Right ventricle myocardium superior (tissue), 1 donor: ENCODE measurements around the gene PPP1R17. TPM values are rescaled to one million over a fixed set of nuclear protein-coding genes. Genes with fewer than 3 reads are reported as not detected.
A peak's percentile ranks its signal among the peaks of the same experiment; 100 is the strongest.

ENCODE experiments used
- ATAC-seq: fragments of 200-7000 bp; cut with Tn5 transposase; one replicate; pipeline ENCODE4 v1.9.1; 2020; ENCODE audit warnings: mild to moderate bottlenecking; ENCODE audit not compliant: poor library complexity
- DNase-seq: peaks from one replicate; pipeline ENCODE4 v3.0.0-alpha.2; 2020
- intact Hi-C: fragments of 100-400 bp; cut with DNase I; formaldehyde crosslinking; loops from one replicate; pipeline ENCODE4 v1.11.2; 2022
- total RNA-seq: library from RNA; stranded (reverse); fragmentation: NEBNext Ultra II Directional; extraction: Animal tissue kit (Norgen Biotek cat#: 25700); gene quantifications from one replicate; pipeline ENCODE4 v1.2.1, GENCODE V29; 2021
- donor health status: DM: no; HTN: yes; CAD: no; lungs with severe emphysema.

The PPP1R17 gene
- total RNA-seq, 1 donor from 2014 or later: not detected

GRCh38 chr7:31692871-31693270 lies 5.9 kb downstream of the PPP1R17 start:
- ATAC-seq (no peak), DNase-seq (no peak)
- intact Hi-C loops: no loop called here

- DNase-seq (no peak), ATAC-seq (peak; percentile 46)
- intact Hi-C loops: no loop called here
These were observed 9.0 kb downstream of the PPP1R17 start for GRCh38 chr7:31695859-31696614.

GRCh38 chr7:31699050-31699449 lies 12.0 kb downstream of the PPP1R17 start:
- ATAC-seq (no peak), DNase-seq (no peak)
- intact Hi-C loops: no loop called here

DNA sequence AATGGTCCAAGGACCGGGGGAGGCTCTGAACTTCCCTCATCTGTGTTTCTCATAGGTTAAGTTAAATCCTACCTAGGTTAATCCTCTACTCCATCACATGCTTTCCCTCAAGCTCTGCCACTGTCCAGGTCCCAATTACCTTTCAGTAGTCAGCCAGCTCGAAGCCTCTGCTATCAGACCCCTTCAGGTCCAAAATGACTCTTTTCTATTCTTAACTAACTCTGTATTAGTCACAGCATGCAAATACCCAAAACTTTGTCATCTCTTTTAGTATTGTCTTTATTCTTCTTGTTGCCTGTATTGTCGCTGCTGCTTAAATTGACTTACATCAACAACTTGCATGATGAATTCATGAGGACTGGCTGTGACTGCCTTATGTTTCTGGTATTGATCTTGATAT lies 15.3 kb downstream of the PPP1R17 start:
- no peak for DNase-seq
- no peak for ATAC-seq
- intact Hi-C loops: no loop called here

- intact Hi-C loops: no loop called here
- no peak for DNase-seq
- ATAC-seq: no peak
These were observed 18.4 kb downstream of the PPP1R17 start for GRCh38 chr7:31705377-31705776.

GRCh38 chr7:31707089-31707488 lies 20.1 kb downstream of the PPP1R17 start:
- intact Hi-C loops: no loop called here

GRCh38 chr7:31710171-31710570 lies 23.2 kb downstream of the PPP1R17 start:
- DNase-seq (no peak), ATAC-seq (no peak)
- intact Hi-C loops: no loop called here

More at GRCh38 chr7:31707089-31707488, 20.1 kb downstream of the PPP1R17 start:
- DNase-seq (no peak), ATAC-seq (no peak)

DNA sequence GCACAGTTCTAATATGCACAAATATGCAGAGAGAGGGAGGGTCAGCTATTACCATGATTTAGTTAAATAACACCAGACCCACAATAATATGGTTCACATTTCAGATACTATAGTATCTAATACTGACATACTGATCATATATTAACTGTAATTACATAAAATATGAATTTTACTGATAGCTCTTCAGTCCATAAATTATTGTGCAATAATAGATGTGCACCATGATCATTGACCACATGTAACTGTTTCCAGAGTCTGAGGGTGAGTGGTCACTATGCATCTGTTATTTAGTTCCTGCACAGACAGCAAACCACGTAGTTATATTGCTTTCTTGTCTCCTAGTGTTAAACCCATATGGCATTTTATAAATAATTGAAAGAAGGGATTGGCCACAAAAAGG lies 29.3 kb downstream of the PPP1R17 start:
- no peak for DNase-seq
- ATAC-seq: no peak
- intact Hi-C loops: no loop called here

- DNase-seq (no peak), ATAC-seq (no peak)
- intact Hi-C loops: no loop called here
These were observed 33.4 kb downstream of the PPP1R17 start for GRCh38 chr7:31720366-31720765.

- intact Hi-C loops: no loop called here
- ATAC-seq: no peak
- no peak for DNase-seq
These were observed 37.7 kb downstream of the PPP1R17 start for GRCh38 chr7:31724696-31725095.

DNA sequence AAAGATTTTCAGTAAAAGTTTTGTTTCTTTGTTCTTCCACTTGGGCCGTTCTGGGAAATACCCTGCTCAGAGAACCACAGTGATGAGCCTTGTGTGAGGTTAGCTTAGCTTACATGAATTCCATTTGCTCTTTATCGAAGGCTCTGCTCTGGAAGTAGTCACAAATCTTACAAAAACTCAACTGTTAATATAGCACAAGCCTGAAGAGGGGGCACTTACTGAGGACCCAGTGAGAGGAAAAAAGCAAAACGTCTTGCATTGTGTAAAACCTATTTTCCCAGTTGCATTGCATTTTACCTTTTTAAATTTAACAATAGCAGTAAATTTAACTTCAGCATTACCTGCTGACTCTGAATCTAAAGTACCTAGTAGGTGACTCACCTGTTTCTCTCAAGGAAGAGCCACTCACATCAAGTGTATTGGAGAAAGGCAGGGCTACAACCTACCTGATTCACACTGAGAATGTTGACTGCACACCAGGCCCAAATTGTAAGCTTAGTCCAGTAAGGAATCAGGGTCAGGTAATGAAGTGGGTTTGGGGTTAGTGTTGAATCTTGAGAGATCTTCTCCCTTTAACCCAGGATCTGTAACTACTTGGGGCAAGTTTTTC lies 42.3 kb downstream of the PPP1R17 start:
- intact Hi-C loops: no loop called here
- ATAC-seq (no peak), DNase-seq (no peak)

GRCh38 chr7:31734456-31734855 lies 47.4 kb downstream of the PPP1R17 start:
- DNase-seq (no peak), ATAC-seq (no peak)
- intact Hi-C loops: loop anchor here (10.0 kb wide), 2 partner anchors 80 to 600 kb away; no protein-coding TSS in a partner anchor

- intact Hi-C loops: loop anchor here (10.0 kb wide), 2 partner anchors 81 to 601 kb away; no protein-coding TSS in a partner anchor
- DNase-seq: peak; percentile 51
- ATAC-seq: peak; percentile 81
These were observed 49.3 kb downstream of the PPP1R17 start for GRCh38 chr7:31735991-31736982.

GRCh38 chr7:31741852-31742251 lies 54.8 kb downstream of the PPP1R17 start:
- intact Hi-C loops: loop anchor here (2.0 kb wide), 1 partner anchor 463 kb away; no protein-coding TSS in a partner anchor
- no peak for DNase-seq
- ATAC-seq: no peak

- ATAC-seq: peak; percentile 86
- DNase-seq: peak; percentile 74
- intact Hi-C loops: no loop called here
These were observed 57.4 kb downstream of the PPP1R17 start for GRCh38 chr7:31744294-31744874.

GRCh38 chr7:31747553-31747952 lies 60.5 kb downstream of the PPP1R17 start:
- DNase-seq (no peak), ATAC-seq (no peak)
- intact Hi-C loops: no loop called here

GRCh38 chr7:31748084-31748483 lies 61.1 kb downstream of the PPP1R17 start:
- intact Hi-C loops: no loop called here
- DNase-seq: no peak
- ATAC-seq: no peak

DNA sequence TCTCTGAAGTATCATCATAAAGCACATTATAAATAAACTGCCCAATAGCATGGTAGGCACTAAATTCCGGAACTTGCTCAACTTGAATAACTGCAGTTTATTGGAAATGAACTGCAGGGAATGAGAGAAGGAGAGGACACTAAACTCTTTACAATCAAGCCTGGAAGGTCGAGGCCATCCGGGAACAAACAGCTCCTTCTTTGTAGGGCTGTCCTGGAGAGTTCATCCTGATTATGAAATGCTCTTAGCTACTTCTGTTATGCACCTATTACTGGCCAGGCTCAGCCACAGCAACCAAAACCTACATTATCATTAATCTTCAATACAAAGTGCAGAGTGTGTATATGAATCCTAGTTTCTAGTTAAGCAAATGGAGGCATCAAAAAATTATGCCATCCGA lies 64.7 kb downstream of the PPP1R17 start:
- DNase-seq: no peak
- peak; percentile 57 for ATAC-seq
- intact Hi-C loops: no loop called here
